H1 (cell line): ENCODE measurements around the gene PITPNC1. TPM values are rescaled to one million over a fixed set of nuclear protein-coding genes. Genes with fewer than 3 reads are reported as not detected.

Source experiments
- PHF8 ChIP-seq: fragments of 200-600 bp; sonication (generic); conservative IDR thresholded peaks from 2 replicates; pipeline ENCODE4 v1.7.1; 2012; ENCODE audit warnings: low read depth, mild to moderate bottlenecking, inconsistent platforms, low read length, moderate library complexity
- POLR2AphosphoS5 ChIP-seq: IDR thresholded peaks from 2 replicates; pipeline ENCODE4 v1.6.1; 2011; ENCODE audit warnings: low read depth, low read length
- RAD21 ChIP-seq, 2 experiments: IDR thresholded peaks in 1 of 2; conservative IDR thresholded peaks in 1 of 2; 2 replicates each; pipeline ENCODE4 v1.6.1; 2011; ENCODE audit warnings: low read depth in 2 of 2, low read length in 2 of 2, improper control_type of control experiment in 1 of 2, inconsistent platforms in 1 of 2, mild to moderate bottlenecking in 1 of 2, moderate library complexity in 1 of 2
- RNF2 ChIP-seq: fragments of 200-900, 300-1000 bp; sonication (generic); IDR thresholded peaks from 2 replicates; pipeline ENCODE4 v1.7.1; 2016; ENCODE audit warnings: borderline replicate concordance, low read depth, mild to moderate bottlenecking, antibody characterized with exemption, low read length; ENCODE audit not compliant: poor library complexity, severe bottlenecking; ENCODE audit errors: missing control alignments
- polyA plus RNA-seq, 7 experiments: library from polyadenylated mRNA; depleted of rRNA in 3 of 7; stranded (reverse) in 5 of 7; unstranded in 2 of 7; fragments of >200 nt in 5 of 7; fragments of 200-250 nt in 2 of 7; gene quantifications; 1 replicate in 5 of 7; 2 replicates in 1 of 7; 4 replicates in 1 of 7; pipeline versions ENCODE4 v1.2.1 to v1.2.3, GENCODE V29; 2011 to 2013; ENCODE audit warnings: missing spikeins in 2 of 7, mixed read lengths in 2 of 7
- total RNA-seq: library from RNA; stranded (reverse); fragmentation: NEBNext Ultra II Directional; extraction: Animal tissue kit (Norgen Biotek cat#: 25700); gene quantifications from 2 replicates; pipeline ENCODE4 v1.2.1, GENCODE V29; 2021

The PITPNC1 gene
- total and polyA plus RNA-seq, 2 of the 8 experiments (the other 6 are each of a cell fraction or from before 2014, with no cell fraction given): 17.6 to 54.7 TPM

- TF ChIP-seq PHF8 (no peak), RNF2 (no peak), POLR2AphosphoS5 (no peak), RAD21 (IDR thresholded peaks at IDR 0.05 in 1 of 2, conservative IDR thresholded peaks at IDR 0.05 in 1 of 2; ENCODE audit: low read depth in 2 of 2, low read length in 2 of 2) (no peak)
- TF ChIP-seq, all 59 proteins: peak for 0
Measured at GRCh38 chr17:67725373-67725791, 348.3 kb downstream of the PITPNC1 start (continued).
